ENCODE results near the gene SKAP1. TPM values are rescaled to one million over a fixed set of nuclear protein-coding genes. Genes with fewer than 3 reads are reported as not detected.

Gene SKAP1
- total RNA-seq, 1 donor from 2014 or later, result 5.1 TPM

GRCh38 chr17:48307255-48307654 is 122.8 kb downstream of the SKAP1 start:
- no peaks in the 10 kb centered on the region for H3K36me3 ChIP-seq
- ATAC-seq, result no peak
- H3K9me3 ChIP-seq, result no peaks in the 10 kb centered on the region
- no peak for TF ChIP-seq CTCF (IDR thresholded peaks at IDR 0.05)
- intact Hi-C loops (cut with DNase I), result no loop called here
- DNase-seq, result no peak
- H3K27ac ChIP-seq, result no peak overlapping the region
- H3K4me3 ChIP-seq, result no peak overlapping the region
- H3K4me1 ChIP-seq, result no peaks in the 10 kb centered on the region
- H3K27me3 ChIP-seq, result peaks cover 64% of the 10 kb centered on the region

- intact Hi-C loops (cut with DNase I), result no loop called here
- Histone ChIP-seq H3K27me3 (peaks cover 7% of the 10 kb centered on the region), H3K27ac (no peak overlapping the region), H3K36me3 (no peaks in the 10 kb centered on the region), H3K4me1 (no peaks in the 10 kb centered on the region), H3K9me3 (no peaks in the 10 kb centered on the region), H3K4me3 (no peak overlapping the region)
- no peak for ATAC-seq
- no peak for TF ChIP-seq CTCF (IDR thresholded peaks at IDR 0.05)
- DNase-seq, result no peak
Measured at GRCh38 chr17:48301002-48301401, 129.0 kb downstream of the SKAP1 start.

- Histone ChIP-seq H3K27ac (no peak overlapping the region), H3K27me3 (peaks cover 5% of the 10 kb centered on the region), H3K4me1 (no peaks in the 10 kb centered on the region), H3K9me3 (no peaks in the 10 kb centered on the region), H3K4me3 (no peak overlapping the region), H3K36me3 (no peaks in the 10 kb centered on the region)
- intact Hi-C loops (cut with DNase I), result no loop called here
- DNase-seq (no peak), ATAC-seq (no peak)
- TF ChIP-seq CTCF (IDR thresholded peaks at IDR 0.05), result no peak
Measured at GRCh38 chr17:48299760-48300159, 130.3 kb downstream of the SKAP1 start.

GRCh38 chr17:48297825-48298224 is 132.2 kb downstream of the SKAP1 start:
- H3K4me1 ChIP-seq, result no peaks in the 10 kb centered on the region
- H3K27ac ChIP-seq, result no peak overlapping the region
- H3K9me3 ChIP-seq, result no peaks in the 10 kb centered on the region
- no peak for TF ChIP-seq CTCF (IDR thresholded peaks at IDR 0.05)
- H3K36me3 ChIP-seq, result no peaks in the 10 kb centered on the region
- peaks cover 14% of the 10 kb centered on the region for H3K27me3 ChIP-seq
- ATAC-seq (no peak), DNase-seq (no peak)
- no peak overlapping the region for H3K4me3 ChIP-seq
- intact Hi-C loops (cut with DNase I), result no loop called here

GRCh38 chr17:48296453-48296852 is 133.6 kb downstream of the SKAP1 start:
- DNase-seq (no peak), ATAC-seq (no peak)
- H3K4me3 ChIP-seq, result no peak overlapping the region
- peaks cover 27% of the 10 kb centered on the region for H3K27me3 ChIP-seq
- no peak overlapping the region for H3K27ac ChIP-seq
- no peaks in the 10 kb centered on the region for H3K36me3 ChIP-seq
- no peaks in the 10 kb centered on the region for H3K9me3 ChIP-seq
- no peak for TF ChIP-seq CTCF (IDR thresholded peaks at IDR 0.05)
- H3K4me1 ChIP-seq, result no peaks in the 10 kb centered on the region
- intact Hi-C loops (cut with DNase I), result no loop called here
